GM23248 (cell line): ENCODE results near the gene PSMC5. TPM values are rescaled to one million over a fixed set of nuclear protein-coding genes. Genes with fewer than 3 reads are reported as not detected.
"Not testable (repeated sequence)": the region's sequence is repeated elsewhere in the genome, so short reads cannot be mapped to it uniquely, and the experiment has no call there.

Experiments
- DNase-seq: peaks from one replicate; pipeline ENCODE4 v3.0.0-alpha.2; 2015
- H2AFZ ChIP-seq: fragments of 200-600 bp; sonication (generic); 2 replicates; pipeline ENCODE4 v1.6.1; 2016; ENCODE audit warnings: antibody characterized with exemption
- H3F3A ChIP-seq: fragments of 200-600 bp; sonication (generic); 2 replicates; pipeline ENCODE4 v1.6.1; 2016; ENCODE audit warnings: mild to moderate bottlenecking, antibody characterized with exemption, mixed run types; ENCODE audit not compliant: insufficient read depth
- H3K27ac ChIP-seq: fragments of 200-600 bp; sonication (generic); 2 replicates; pipeline ENCODE4 v1.5.1; 2016; ENCODE audit warnings: mild to moderate bottlenecking
- H3K27me3 ChIP-seq: fragments of 200-600 bp; sonication (generic); replicated peaks from 2 replicates; pipeline ENCODE4 v1.6.1; 2016; ENCODE audit warnings: mild to moderate bottlenecking; ENCODE audit not compliant: insufficient read depth
- H3K36me3 ChIP-seq: fragments of 200-600 bp; sonication (generic); 2 replicates; pipeline ENCODE4 v1.6.1; 2016; ENCODE audit warnings: low read depth, mild to moderate bottlenecking
- H3K4me1 ChIP-seq: fragments of 200-600 bp; sonication (generic); 2 replicates; pipeline ENCODE4 v1.6.1; 2016; ENCODE audit warnings: mild to moderate bottlenecking; ENCODE audit not compliant: insufficient read depth
- H3K4me2 ChIP-seq: fragments of 200-600 bp; sonication (generic); one replicate; pipeline ENCODE4 v1.6.1; 2016; ENCODE audit warnings: mild to moderate bottlenecking; ENCODE audit not compliant: unreplicated experiment
- H3K4me3 ChIP-seq: fragments of 200-600 bp; sonication (generic); 2 replicates; pipeline ENCODE4 v1.5.1; 2016; ENCODE audit warnings: mild to moderate bottlenecking
- H3K79me2 ChIP-seq: fragments of 200-600 bp; sonication (generic); 2 replicates; pipeline ENCODE4 v1.6.1; 2016; ENCODE audit warnings: mild to moderate bottlenecking; ENCODE audit not compliant: insufficient read depth
- H3K9ac ChIP-seq: fragments of 200-600 bp; sonication (generic); 2 replicates; pipeline ENCODE4 v1.6.1; 2016; ENCODE audit warnings: mild to moderate bottlenecking
- H3K9me2 ChIP-seq: fragments of 200-600 bp; sonication (generic); 2 replicates; pipeline ENCODE4 v1.6.1; 2016; ENCODE audit warnings: mixed run types, mild to moderate bottlenecking, moderate library complexity; ENCODE audit not compliant: insufficient read depth
- H3K9me3 ChIP-seq: fragments of 200-600 bp; sonication (generic); one replicate; pipeline ENCODE4 v1.6.1; 2017; ENCODE audit warnings: low read depth
- H4K20me1 ChIP-seq: fragments of 200-600 bp; sonication (generic); 2 replicates; pipeline ENCODE4 v1.6.0; 2016; ENCODE audit not compliant: insufficient read depth
- EZH2 ChIP-seq: fragments of 200-600 bp; sonication (generic); IDR thresholded peaks from 2 replicates; pipeline ENCODE4 v1.6.1; 2018; ENCODE audit warnings: antibody characterized with exemption, mild to moderate bottlenecking; ENCODE audit not compliant: insufficient read depth, poor library complexity, severe bottlenecking
- EZH2phosphoT487 ChIP-seq: fragments of 200-600 bp; sonication (generic); IDR thresholded peaks from 2 replicates; pipeline ENCODE4 v1.6.1; 2018; ENCODE audit warnings: antibody characterized with exemption, moderate library complexity, mild to moderate bottlenecking, low read depth; ENCODE audit not compliant: insufficient read depth
- WGBS, 2 experiments: methylation state at CpG; one replicate each; pipeline ENCODE4 v1.1.6; 2015 to 2017; ENCODE audit warnings: low lambda C conversion rate in 2 of 2, low coverage in 1 of 2; ENCODE audit errors: missing lambda C conversion rate in 2 of 2; 5-methylcytosine and 5-hydroxymethylcytosine counted together
- in situ Hi-C: fragments of 300-500 bp; cut with MboI; formaldehyde crosslinking; loops from 2 replicates; pipeline ENCODE4 v1.15.0; 2020
- polyA plus RNA-seq: library from polyadenylated mRNA; unstranded; fragments of >200 nt; fragmentation: Nextera tagmentation; extraction: Ambion mirVana; gene quantifications from 2 replicates; pipeline ENCODE4 v1.2.1, GENCODE V29; 2016
- total RNA-seq: library from RNA; depleted of rRNA; stranded (reverse); fragments of >200 nt; shearing (Covaris generic); gene quantifications from 2 replicates; pipeline ENCODE4 v1.2.3, GENCODE V29; 2014

PSMC5 gene
- total and polyA plus RNA-seq, 2 experiments from 2014 or later, result 60.5 to 180 TPM

GRCh38 chr17:63850401-63850800 is 23.2 kb downstream of the PSMC5 start:
- H3K9me3 ChIP-seq, result no peaks in the 10 kb centered on the region
- in situ Hi-C loops, result no loop called here
- H3F3A ChIP-seq, result no peaks in the 10 kb centered on the region
- TF ChIP-seq EZH2phosphoT487, result no peak
- no peak for TF ChIP-seq EZH2
- no peaks in the 10 kb centered on the region for H3K36me3 ChIP-seq
- 95 to 96% methylated on average over 4 to 9 of the region's 9 CpGs for WGBS, 2 experiments
- H3K4me1 ChIP-seq, result peaks cover 4% of the 10 kb centered on the region; the same call in 1 of the 2 replicates
- no peaks in the 10 kb centered on the region for H3K79me2 ChIP-seq
- no peak overlapping the region for H3K4me3 ChIP-seq
- no peak overlapping the region for H3K4me2 ChIP-seq
- H4K20me1 ChIP-seq, result no peaks in the 10 kb centered on the region
- H3K9me2 ChIP-seq, result no peaks in the 10 kb centered on the region
- no peak overlapping the region for H3K9ac ChIP-seq
- H2AFZ ChIP-seq, result no peak overlapping the region
- DNase-seq, result no peak
- H3K27ac ChIP-seq, result no peak overlapping the region
- no peaks in the 10 kb centered on the region; the same call in 1 of the 2 replicates for H3K27me3 ChIP-seq

- no peaks in the 10 kb centered on the region; the same call in 1 of the 2 replicates for H3K27me3 ChIP-seq
- no peaks in the 10 kb centered on the region for H3K9me3 ChIP-seq
- H3F3A ChIP-seq, result no peaks in the 10 kb centered on the region
- in situ Hi-C loops, result no loop called here
- H3K4me2 ChIP-seq, result no peak overlapping the region
- TF ChIP-seq EZH2, result no peak
- TF ChIP-seq EZH2phosphoT487, result no peak
- H2AFZ ChIP-seq, result no peak overlapping the region
- H3K4me1 ChIP-seq, result peaks cover 4% of the 10 kb centered on the region; the same call in 1 of the 2 replicates
- no peaks in the 10 kb centered on the region for H3K36me3 ChIP-seq
- no peak for DNase-seq
- no peak overlapping the region for H3K27ac ChIP-seq
- H3K9ac ChIP-seq, result no peak overlapping the region
- no peaks in the 10 kb centered on the region for H4K20me1 ChIP-seq
- no peaks in the 10 kb centered on the region for H3K79me2 ChIP-seq
- WGBS, 2 experiments, result 98% methylated on average over 2 of the region's 2 CpGs
- H3K9me2 ChIP-seq, result no peaks in the 10 kb centered on the region
- H3K4me3 ChIP-seq, result no peak overlapping the region
Observed at GRCh38 chr17:63853260-63853659, 26.0 kb downstream of the PSMC5 start.

GRCh38 chr17:63854709-63855108 is 27.5 kb downstream of the PSMC5 start:
- H3F3A ChIP-seq, result no peaks in the 10 kb centered on the region
- H3K27me3 ChIP-seq, result peaks cover 4% of the 10 kb centered on the region; the same call in 1 of the 2 replicates
- TF ChIP-seq EZH2phosphoT487 (no peak), EZH2 (no peak)
- no peak for DNase-seq
- no peaks in the 10 kb centered on the region for H4K20me1 ChIP-seq
- H3K79me2 ChIP-seq, result no peaks in the 10 kb centered on the region
- H3K27ac ChIP-seq, result no peak overlapping the region
- H3K9me3 ChIP-seq, result no peaks in the 10 kb centered on the region
- no peak overlapping the region for H3K4me3 ChIP-seq
- no peak overlapping the region for H3K9ac ChIP-seq
- H3K36me3 ChIP-seq, result no peaks in the 10 kb centered on the region
- in situ Hi-C loops, result no loop called here
- no peak overlapping the region for H2AFZ ChIP-seq
- H3K4me2 ChIP-seq, result no peak overlapping the region
- H3K4me1 ChIP-seq, result no peaks in the 10 kb centered on the region
- no peaks in the 10 kb centered on the region for H3K9me2 ChIP-seq
- WGBS, 2 experiments, result 70 to 80% methylated on average over 5 of the region's 5 CpGs

- DNase-seq, result no peak
Observed at GRCh38 chr17:63855185-63855584, 28.0 kb downstream of the PSMC5 start.

GRCh38 chr17:63856425-63856824 is 29.2 kb downstream of the PSMC5 start:
- H4K20me1 ChIP-seq, H3K27me3 ChIP-seq, H3K9ac ChIP-seq, H3K9me3 ChIP-seq, H3K27ac ChIP-seq, H3K4me1 ChIP-seq, H3K4me2 ChIP-seq, H3K4me3 ChIP-seq, H3K79me2 ChIP-seq, H3K9me2 ChIP-seq, H3F3A ChIP-seq, H2AFZ ChIP-seq, H3K36me3 ChIP-seq, DNase-seq, in situ Hi-C loops: not testable (repeated sequence)
- 82 to 87% methylated on average over 8 of the region's 8 CpGs for WGBS, 2 experiments

More at GRCh38 chr17:63855185-63855584, 28.0 kb downstream of the PSMC5 start:
- H3K27me3 ChIP-seq, result peaks cover 4% of the 10 kb centered on the region; the same call in 1 of the 2 replicates
- TF ChIP-seq EZH2 (no peak), EZH2phosphoT487 (no peak)
- in situ Hi-C loops, result no loop called here
- no peak overlapping the region for H2AFZ ChIP-seq
- no peaks in the 10 kb centered on the region for H3K79me2 ChIP-seq
- H3K4me2 ChIP-seq, result no peak overlapping the region
- no peaks in the 10 kb centered on the region for H3F3A ChIP-seq
- H3K27ac ChIP-seq, result no peak overlapping the region
- no peaks in the 10 kb centered on the region for H3K4me1 ChIP-seq
- H3K4me3 ChIP-seq, result no peak overlapping the region
- WGBS, 2 experiments, result 62 to 69% methylated on average over 8 of the region's 8 CpGs
- no peak overlapping the region for H3K9ac ChIP-seq
- H3K36me3 ChIP-seq, result no peaks in the 10 kb centered on the region
- no peaks in the 10 kb centered on the region for H4K20me1 ChIP-seq
- no peaks in the 10 kb centered on the region for H3K9me3 ChIP-seq
- H3K9me2 ChIP-seq, result no peaks in the 10 kb centered on the region
